H9 (cell line): ENCODE data around the gene DCDC2C. TPM values are rescaled to one million over a fixed set of nuclear protein-coding genes. Genes with fewer than 3 reads are reported as not detected.

Experiments used
- DNase-seq: peaks from one replicate; pipeline ENCODE4 v3.0.0-alpha.2; 2017
- H2AFZ ChIP-seq: one replicate; pipeline ENCODE4 v1.6.1; 2013; ENCODE audit warnings: mild to moderate bottlenecking, low read length, control low read depth, moderate library complexity
- H2AK5ac ChIP-seq: 2 replicates; pipeline ENCODE4 v1.6.1; 2013; ENCODE audit warnings: low read length, control low read depth, mixed read lengths; ENCODE audit not compliant: insufficient read length
- H2BK120ac ChIP-seq: one replicate; pipeline ENCODE4 v1.6.1; 2013; ENCODE audit warnings: low read depth, mild to moderate bottlenecking, low read length, control low read depth, inconsistent platforms; ENCODE audit not compliant: poor library complexity, severe bottlenecking
- H2BK12ac ChIP-seq: 2 replicates; pipeline ENCODE4 v1.6.1; 2013; ENCODE audit warnings: low read length, control low read depth, mixed read lengths, low read depth; ENCODE audit not compliant: insufficient read length
- H2BK15ac ChIP-seq: 2 replicates; pipeline ENCODE4 v1.6.1; 2013; ENCODE audit warnings: low read depth, low read length, control low read depth
- H2BK20ac ChIP-seq: one replicate; pipeline ENCODE4 v1.6.1; 2013; ENCODE audit warnings: low read depth, mild to moderate bottlenecking, low read length, control low read depth, inconsistent platforms; ENCODE audit not compliant: poor library complexity, severe bottlenecking
- H2BK5ac ChIP-seq: 2 replicates; pipeline ENCODE4 v1.6.1; 2013; ENCODE audit warnings: low read length, control low read depth, mixed read lengths; ENCODE audit not compliant: insufficient read length
- H3K14ac ChIP-seq: 2 replicates; pipeline ENCODE4 v1.6.1; 2013; ENCODE audit warnings: low read length, control low read depth; ENCODE audit not compliant: insufficient read depth
- H3K18ac ChIP-seq: 2 replicates; pipeline ENCODE4 v1.6.1; 2013; ENCODE audit warnings: low read depth, mild to moderate bottlenecking, mixed read lengths, low read length, control low read depth; ENCODE audit not compliant: insufficient read length
- H3K23ac ChIP-seq: 2 replicates; pipeline ENCODE4 v1.6.1; 2013; ENCODE audit warnings: low read length, control low read depth, mixed read lengths, low read depth; ENCODE audit not compliant: insufficient read length
- H3K23me2 ChIP-seq: 2 replicates; pipeline ENCODE4 v1.6.1; 2013; ENCODE audit warnings: low read depth, mild to moderate bottlenecking, mixed read lengths, low read length, control low read depth; ENCODE audit not compliant: insufficient read length, poor library complexity, severe bottlenecking
- H3K27ac ChIP-seq: 2 replicates; pipeline ENCODE4 v1.5.1; 2013; ENCODE audit warnings: low read length, control low read depth, mixed read lengths, low read depth; ENCODE audit not compliant: insufficient read length
- H3K27me3 ChIP-seq: 2 replicates; pipeline ENCODE4 v1.6.1; 2013; ENCODE audit warnings: low read length, control low read depth, inconsistent platforms; ENCODE audit not compliant: insufficient read depth
- H3K4ac ChIP-seq: 2 replicates; pipeline ENCODE4 v1.6.1; 2013; ENCODE audit warnings: low read depth, mild to moderate bottlenecking, control low read depth, inconsistent platforms, low read length, moderate library complexity
- H3K4me1 ChIP-seq: 2 replicates; pipeline ENCODE4 v1.6.1; 2013; ENCODE audit warnings: low read length, control low read depth, inconsistent platforms; ENCODE audit not compliant: insufficient read depth
- H3K4me2 ChIP-seq: 2 replicates; pipeline ENCODE4 v1.6.1; 2013; ENCODE audit warnings: low read length, control low read depth, mixed read lengths; ENCODE audit not compliant: insufficient read length, insufficient read depth
- H3K56ac ChIP-seq: 2 replicates; pipeline ENCODE4 v1.6.1; 2013; ENCODE audit warnings: low read depth, mild to moderate bottlenecking, mixed read lengths, low read length, control low read depth; ENCODE audit not compliant: insufficient read length
- H3K79me1 ChIP-seq: 2 replicates; pipeline ENCODE4 v1.6.1; 2013; ENCODE audit warnings: low read depth, mild to moderate bottlenecking, moderate library complexity, low read length, control low read depth, inconsistent platforms; ENCODE audit not compliant: insufficient read depth, poor library complexity, severe bottlenecking
- H3K79me2 ChIP-seq: 2 replicates; pipeline ENCODE4 v1.6.1; 2013; ENCODE audit warnings: low read length, control low read depth, inconsistent platforms; ENCODE audit not compliant: insufficient read depth
- H3K9ac ChIP-seq: 2 replicates; pipeline ENCODE4 v1.6.1; 2013; ENCODE audit warnings: low read length, control low read depth, mixed read lengths; ENCODE audit not compliant: insufficient read length; ENCODE audit errors: extremely low read depth
- H3K9me3 ChIP-seq: one replicate; pipeline ENCODE4 v1.6.1; 2013; ENCODE audit warnings: low read depth, low read length, inconsistent platforms; ENCODE audit not compliant: control insufficient read depth
- H3T11ph ChIP-seq: one replicate; pipeline ENCODE4 v1.6.1; 2013; ENCODE audit warnings: mild to moderate bottlenecking, low read length, control low read depth, inconsistent platforms
- H4K20me1 ChIP-seq: one replicate; pipeline ENCODE4 v1.6.1; 2013; ENCODE audit not compliant: control insufficient read depth, insufficient read length, insufficient read depth
- H4K5ac ChIP-seq: 2 replicates; pipeline ENCODE4 v1.6.1; 2013; ENCODE audit warnings: low read depth, mild to moderate bottlenecking, mixed read lengths, low read length, control low read depth; ENCODE audit not compliant: insufficient read length
- H4K8ac ChIP-seq: replicated peaks from 2 replicates; pipeline ENCODE4 v1.6.1; 2013; ENCODE audit warnings: low read length, control low read depth, mixed read lengths, low read depth; ENCODE audit not compliant: insufficient read length
- H4K91ac ChIP-seq: 2 replicates; pipeline ENCODE4 v1.6.1; 2013; ENCODE audit warnings: low read depth, mild to moderate bottlenecking, moderate library complexity, mixed read lengths, low read length, control low read depth; ENCODE audit not compliant: insufficient read length
- H3K27ac Mint-ChIP-seq, 3 experiments: 2 replicates in 2 of 3; 3 replicates in 1 of 3; pipeline ENCODE4 v1.8.0; 2020 to 2021; ENCODE audit warnings: mixed read lengths in 3 of 3, mild to moderate bottlenecking in 1 of 3, moderate library complexity in 1 of 3
- H3K27me3 Mint-ChIP-seq: 2 replicates; pipeline ENCODE4 v1.8.0; 2021; ENCODE audit warnings: low read depth, mild to moderate bottlenecking, moderate library complexity, mixed read lengths
- H3K36me3 Mint-ChIP-seq, 3 experiments: 2 replicates in 2 of 3; 3 replicates in 1 of 3; pipeline ENCODE4 v1.8.0; 2020 to 2021; ENCODE audit warnings: low read depth in 3 of 3, mixed read lengths in 3 of 3; ENCODE audit not compliant: insufficient read depth in 1 of 3
- H3K4me1 Mint-ChIP-seq, 2 experiments: 2 replicates each; pipeline ENCODE4 v1.8.0; 2020; ENCODE audit warnings: mixed read lengths in 2 of 2
- H3K4me3 Mint-ChIP-seq, 2 experiments: 2 replicates in 1 of 2; 3 replicates in 1 of 2; pipeline ENCODE4 v1.8.0; 2020 to 2021; ENCODE audit warnings: mild to moderate bottlenecking in 2 of 2, mixed read lengths in 2 of 2, moderate library complexity in 1 of 2
- H3K9me3 Mint-ChIP-seq, 2 experiments: 2 replicates in 1 of 2; 3 replicates in 1 of 2; pipeline ENCODE4 v1.8.0; 2020; ENCODE audit warnings: mild to moderate bottlenecking in 2 of 2, mixed read lengths in 2 of 2, moderate library complexity in 1 of 2
- WGBS: extraction: QIAGEN DNeasy Blood & Tissue Kit; methylation state at CpG from one replicate; pipeline ENCODE4 v1.1.7; 2013; ENCODE audit warnings: missing lambda C conversion rate, low lambda C conversion rate, mixed read lengths; ENCODE audit not compliant: insufficient read length; ENCODE audit errors: extremely low coverage; 5-methylcytosine and 5-hydroxymethylcytosine counted together
- total RNA-seq: library from RNA; stranded (reverse); gene quantifications from 2 replicates; pipeline ENCODE4 v1.2.1, GENCODE V29; 2021
- TF ChIP-seq, protein P1 (sequence below): fragments of 200-600 bp; sonication (generic); conservative IDR thresholded peaks from 3 replicates; pipeline ENCODE4 v1.8.0; 2021; ENCODE audit warnings: antibody characterized with exemption, mild to moderate bottlenecking

Gene DCDC2C
- total RNA-seq, 1 experiment from 2014 or later: not detected

- Histone ChIP-seq H3K27ac (no peak overlapping the region), H3K4me1 (no peaks in the 10 kb centered on the region; the same call in 1 of the 2 replicates), H4K20me1 (no peaks in the 10 kb centered on the region), H3K4ac (no peak overlapping the region), H2AFZ (no peak overlapping the region), H2BK5ac (no peak overlapping the region), H3K79me1 (no peaks in the 10 kb centered on the region), H2BK15ac (no peak overlapping the region), H2BK20ac (no peak overlapping the region), H3K23me2 (no peaks in the 10 kb centered on the region), H3K23ac (no peak overlapping the region), H3K79me2 (no peaks in the 10 kb centered on the region), H4K8ac (no peak overlapping the region), H4K91ac (no peak overlapping the region), H2BK12ac (no peak overlapping the region), H2AK5ac (no peak overlapping the region), H3K18ac (no peak overlapping the region), H2BK120ac (no peak overlapping the region), H3K14ac (no peak overlapping the region), H3T11ph (no peak overlapping the region), H3K9ac (no peak overlapping the region), H3K9me3 (no peaks in the 10 kb centered on the region), H3K56ac (no peak overlapping the region), H4K5ac (no peak overlapping the region), H3K27me3 (no peaks in the 10 kb centered on the region), H3K4me2 (peak overlapping the region; percentile 38)
- WGBS: no CpG with 5 or more reads among the region's 22 CpGs
- no peaks in the 10 kb centered on the region for H3K36me3 Mint-ChIP-seq
- H3K9me3 Mint-ChIP-seq: peaks cover 0 to 5% of the 10 kb centered on the region in 2 experiments; a peak in 2 of 5 replicates
- peak overlapping the region in 1 of 3 experiments; percentile 90; a peak in 2 of 7 replicates for H3K27ac Mint-ChIP-seq
- H3K27me3 Mint-ChIP-seq: peaks cover 42% of the 10 kb centered on the region
- TF ChIP-seq, protein P1, sequence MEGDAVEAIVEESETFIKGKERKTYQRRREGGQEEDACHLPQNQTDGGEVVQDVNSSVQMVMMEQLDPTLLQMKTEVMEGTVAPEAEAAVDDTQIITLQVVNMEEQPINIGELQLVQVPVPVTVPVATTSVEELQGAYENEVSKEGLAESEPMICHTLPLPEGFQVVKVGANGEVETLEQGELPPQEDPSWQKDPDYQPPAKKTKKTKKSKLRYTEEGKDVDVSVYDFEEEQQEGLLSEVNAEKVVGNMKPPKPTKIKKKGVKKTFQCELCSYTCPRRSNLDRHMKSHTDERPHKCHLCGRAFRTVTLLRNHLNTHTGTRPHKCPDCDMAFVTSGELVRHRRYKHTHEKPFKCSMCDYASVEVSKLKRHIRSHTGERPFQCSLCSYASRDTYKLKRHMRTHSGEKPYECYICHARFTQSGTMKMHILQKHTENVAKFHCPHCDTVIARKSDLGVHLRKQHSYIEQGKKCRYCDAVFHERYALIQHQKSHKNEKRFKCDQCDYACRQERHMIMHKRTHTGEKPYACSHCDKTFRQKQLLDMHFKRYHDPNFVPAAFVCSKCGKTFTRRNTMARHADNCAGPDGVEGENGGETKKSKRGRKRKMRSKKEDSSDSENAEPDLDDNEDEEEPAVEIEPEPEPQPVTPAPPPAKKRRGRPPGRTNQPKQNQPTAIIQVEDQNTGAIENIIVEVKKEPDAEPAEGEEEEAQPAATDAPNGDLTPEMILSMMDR: peak; percentile 73
- DNase-seq: no peak
- H3K4me1 Mint-ChIP-seq: peaks cover 15 to 18% of the 10 kb centered on the region in 2 experiments
- peak overlapping the region; percentile 53 to 73 for H3K4me3 Mint-ChIP-seq
Observed at GRCh38 chr2:3728104-3729054, 25.0 kb downstream of the DCDC2C start.
